ENCODE measurements around the gene PPT1.

PPT1 gene

DNA sequence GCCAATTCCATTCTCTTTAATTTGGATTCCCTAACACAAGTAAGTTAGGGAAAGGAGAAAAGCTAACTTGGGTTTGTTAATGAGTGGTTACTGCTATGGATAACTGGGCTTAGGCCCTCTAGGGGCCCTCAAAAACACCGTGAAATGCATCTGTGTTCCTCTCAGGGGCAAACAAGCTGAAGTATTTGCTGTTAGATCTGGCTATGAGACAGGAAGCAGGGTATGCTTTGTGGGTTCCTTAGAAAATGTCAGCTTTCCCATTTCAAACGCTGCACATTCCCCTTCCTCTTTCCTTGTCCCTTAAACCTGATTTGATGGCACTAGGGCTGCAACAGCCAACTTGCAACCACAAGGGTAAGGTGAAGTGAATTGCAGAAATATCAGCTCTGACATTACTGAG lies 62.2 kb downstream of the PPT1 start:
- no peak for TF ChIP-seq FOXP2 (optimal IDR thresholded peaks at IDR 0.05; ENCODE audit: borderline replicate concordance, extremely low read depth, extremely low read length, insufficient read depth)
- TF ChIP-seq, protein P1, sequence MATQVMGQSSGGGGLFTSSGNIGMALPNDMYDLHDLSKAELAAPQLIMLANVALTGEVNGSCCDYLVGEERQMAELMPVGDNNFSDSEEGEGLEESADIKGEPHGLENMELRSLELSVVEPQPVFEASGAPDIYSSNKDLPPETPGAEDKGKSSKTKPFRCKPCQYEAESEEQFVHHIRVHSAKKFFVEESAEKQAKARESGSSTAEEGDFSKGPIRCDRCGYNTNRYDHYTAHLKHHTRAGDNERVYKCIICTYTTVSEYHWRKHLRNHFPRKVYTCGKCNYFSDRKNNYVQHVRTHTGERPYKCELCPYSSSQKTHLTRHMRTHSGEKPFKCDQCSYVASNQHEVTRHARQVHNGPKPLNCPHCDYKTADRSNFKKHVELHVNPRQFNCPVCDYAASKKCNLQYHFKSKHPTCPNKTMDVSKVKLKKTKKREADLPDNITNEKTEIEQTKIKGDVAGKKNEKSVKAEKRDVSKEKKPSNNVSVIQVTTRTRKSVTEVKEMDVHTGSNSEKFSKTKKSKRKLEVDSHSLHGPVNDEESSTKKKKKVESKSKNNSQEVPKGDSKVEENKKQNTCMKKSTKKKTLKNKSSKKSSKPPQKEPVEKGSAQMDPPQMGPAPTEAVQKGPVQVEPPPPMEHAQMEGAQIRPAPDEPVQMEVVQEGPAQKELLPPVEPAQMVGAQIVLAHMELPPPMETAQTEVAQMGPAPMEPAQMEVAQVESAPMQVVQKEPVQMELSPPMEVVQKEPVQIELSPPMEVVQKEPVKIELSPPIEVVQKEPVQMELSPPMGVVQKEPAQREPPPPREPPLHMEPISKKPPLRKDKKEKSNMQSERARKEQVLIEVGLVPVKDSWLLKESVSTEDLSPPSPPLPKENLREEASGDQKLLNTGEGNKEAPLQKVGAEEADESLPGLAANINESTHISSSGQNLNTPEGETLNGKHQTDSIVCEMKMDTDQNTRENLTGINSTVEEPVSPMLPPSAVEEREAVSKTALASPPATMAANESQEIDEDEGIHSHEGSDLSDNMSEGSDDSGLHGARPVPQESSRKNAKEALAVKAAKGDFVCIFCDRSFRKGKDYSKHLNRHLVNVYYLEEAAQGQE (IDR thresholded peaks at IDR 0.05; ENCODE audit: insufficient read depth in 1 of 2, low read depth in 2 of 2, low read length in 2 of 2) = no peak
- no peak for TF ChIP-seq SIN3A (IDR thresholded peaks at IDR 0.05; ENCODE audit: borderline replicate concordance, insufficient read depth, low read length)
- TF ChIP-seq TAF1 (IDR thresholded peaks at IDR 0.05; ENCODE audit: borderline replicate concordance, insufficient read depth, low read length) = no peak
- TF ChIP-seq POLR2AphosphoS5 (IDR thresholded peaks at IDR 0.05; ENCODE audit: low read depth, low read length) = no peak

DNA sequence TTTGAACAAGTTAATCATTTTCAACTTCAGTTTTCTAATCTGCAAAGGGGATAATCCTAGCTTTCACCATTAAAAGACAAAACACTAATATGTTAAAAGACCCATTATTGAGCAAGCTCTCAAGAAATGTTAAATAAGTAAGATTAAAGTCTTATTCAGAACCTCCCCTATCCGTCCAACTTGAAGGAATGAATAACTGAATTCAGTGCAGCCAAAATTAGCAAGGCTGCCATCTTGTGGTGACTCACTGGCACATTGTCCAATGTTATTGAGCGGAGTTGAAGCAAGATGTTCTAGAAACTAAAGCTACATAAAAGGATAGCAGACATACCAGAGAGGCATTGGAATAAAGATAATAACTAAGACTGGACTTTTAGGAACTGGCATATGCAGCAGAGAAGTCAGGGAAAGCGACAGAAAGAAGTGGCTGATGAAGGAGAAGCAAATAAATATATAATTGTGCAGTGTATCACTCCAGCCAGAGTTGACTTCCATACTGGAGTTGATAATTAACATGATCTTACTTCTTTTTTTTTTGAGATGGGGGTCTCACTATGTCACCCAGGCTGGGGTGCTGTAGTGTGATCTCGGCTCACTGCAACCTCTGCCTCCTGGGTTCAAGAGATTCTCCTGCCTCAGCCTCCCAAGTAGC lies 64.7 kb downstream of the PPT1 start:
- TF ChIP-seq POLR2AphosphoS5 (IDR thresholded peaks at IDR 0.05; ENCODE audit: low read depth, low read length) (no peak), TAF1 (IDR thresholded peaks at IDR 0.05; ENCODE audit: borderline replicate concordance, insufficient read depth, low read length) (no peak), SIN3A (IDR thresholded peaks at IDR 0.05; ENCODE audit: borderline replicate concordance, insufficient read depth, low read length) (no peak), FOXP2 (optimal IDR thresholded peaks at IDR 0.05; ENCODE audit: borderline replicate concordance, extremely low read depth, extremely low read length, insufficient read depth) (no peak)
- TF ChIP-seq, protein P1 (IDR thresholded peaks at IDR 0.05; ENCODE audit: insufficient read depth in 1 of 2, low read depth in 2 of 2, low read length in 2 of 2) = no peak

GRCh38 chr1:40030528-40031135 lies 66.4 kb downstream of the PPT1 start:
- no peak for TF ChIP-seq TAF1 (IDR thresholded peaks at IDR 0.05; ENCODE audit: borderline replicate concordance, insufficient read depth, low read length)
- TF ChIP-seq POLR2AphosphoS5 (IDR thresholded peaks at IDR 0.05; ENCODE audit: low read depth, low read length) = no peak
- TF ChIP-seq, protein P1 (IDR thresholded peaks at IDR 0.05; ENCODE audit: insufficient read depth in 1 of 2, low read depth in 2 of 2, low read length in 2 of 2) = no peak
- no peak for TF ChIP-seq FOXP2 (optimal IDR thresholded peaks at IDR 0.05; ENCODE audit: borderline replicate concordance, extremely low read depth, extremely low read length, insufficient read depth)
- TF ChIP-seq SIN3A (IDR thresholded peaks at IDR 0.05; ENCODE audit: borderline replicate concordance, insufficient read depth, low read length) = no peak

GRCh38 chr1:40029608-40030007 lies 67.4 kb downstream of the PPT1 start:
- TF ChIP-seq FOXP2 (optimal IDR thresholded peaks at IDR 0.05; ENCODE audit: borderline replicate concordance, extremely low read depth, extremely low read length, insufficient read depth) = no peak
- TF ChIP-seq, protein P1 (IDR thresholded peaks at IDR 0.05; ENCODE audit: insufficient read depth in 1 of 2, low read depth in 2 of 2, low read length in 2 of 2) = no peak
- no peak for TF ChIP-seq TAF1 (IDR thresholded peaks at IDR 0.05; ENCODE audit: borderline replicate concordance, insufficient read depth, low read length)
- TF ChIP-seq POLR2AphosphoS5 (IDR thresholded peaks at IDR 0.05; ENCODE audit: low read depth, low read length) = no peak
- no peak for TF ChIP-seq SIN3A (IDR thresholded peaks at IDR 0.05; ENCODE audit: borderline replicate concordance, insufficient read depth, low read length)

Measured in PFSK-1 (cell line).